ENCODE results near the gene KCNT2. TPM values are rescaled to one million over a fixed set of nuclear protein-coding genes. Genes with fewer than 3 reads are reported as not detected.

The KCNT2 gene
- total and polyA plus RNA-seq, 2 donors (not counting 3 experiments of a cell fraction or from before 2014, with no cell fraction given) = 0.46 to 1.6 TPM

GRCh38 chr1:196449460-196449859 lies 158.8 kb downstream of the KCNT2 start:
- BruUV-seq (replicated peaks) = no TSS peak
- Histone ChIP-seq H3K9me3 (replicated peaks; ENCODE audit: control insufficient read depth, insufficient read depth, low read length) (no peaks in the 10 kb centered on the region), H3K4me1 (ENCODE audit: control insufficient read depth, extremely low read depth, insufficient read depth, low read length) (no peaks in the 10 kb centered on the region), H3K4me3 (replicated peaks in 1 of 3; ENCODE audit: insufficient read depth in 1 of 3, low read depth in 1 of 3, low read length in 3 of 3) (no peak overlapping the region), H4K20me1 (replicated peaks; ENCODE audit: control insufficient read depth, extremely low read depth, insufficient read depth, low read length) (no peaks in the 10 kb centered on the region), H3K27me3 (ENCODE audit: control insufficient read depth in 2 of 2, insufficient read depth in 2 of 2, low read length in 2 of 2) (no peaks in the 10 kb centered on the region), H3K9ac (replicated peaks; ENCODE audit: extremely low read depth, insufficient read depth, low read length) (no peak overlapping the region), H3K27ac (ENCODE audit: insufficient read depth, low read depth, low read length) (no peak overlapping the region), H3K79me2 (ENCODE audit: control insufficient read depth, insufficient read depth, low read length) (no peaks in the 10 kb centered on the region), H3K4me2 (ENCODE audit: insufficient read depth, low read length) (no peak overlapping the region), H2AFZ (ENCODE audit: low read depth, low read length) (no peak overlapping the region), H3K9me1 (replicated peaks; ENCODE audit: control insufficient read depth, extremely low read depth, insufficient read depth, low read length) (no peaks in the 10 kb centered on the region), H3K36me3 (ENCODE audit: control insufficient read depth in 2 of 2, extremely low read depth in 1 of 2, insufficient read depth in 2 of 2, low read length in 2 of 2) (no peaks in the 10 kb centered on the region)
- dilution Hi-C loops (cut with MboI; ENCODE audit: extremely low pct_ligation_motif_present, low sequenced_read_pairs) = no loop called here
- ChIA-PET POLR2A (no interaction called here), CTCF (no interaction called here)
- TF ChIP-seq MYC (IDR thresholded peaks at IDR 0.05; ENCODE audit: low read depth, low read length) = no peak
- no peak for TF ChIP-seq GATA2 (IDR thresholded peaks at IDR 0.05; ENCODE audit: insufficient read depth, insufficient read length, low read depth, low read length)
- no peak for TF ChIP-seq CTCF (IDR thresholded peaks at IDR 0.05; ENCODE audit: extremely low read depth in 1 of 2, insufficient read depth in 1 of 2, low read depth in 1 of 2, low read length in 2 of 2)
- no peak for TF ChIP-seq POLR2A (IDR thresholded peaks at IDR 0.05; ENCODE audit: low read depth, low read length)
- TF ChIP-seq JUN (IDR thresholded peaks at IDR 0.05; ENCODE audit: borderline replicate concordance, insufficient read depth, insufficient read length, low read depth) = no peak
- no peak for TF ChIP-seq EZH2 (IDR thresholded peaks at IDR 0.05; ENCODE audit: borderline replicate concordance, low read depth, low read length, severe bottlenecking)
- TF ChIP-seq FOS (IDR thresholded peaks at IDR 0.05; ENCODE audit: borderline replicate concordance, insufficient read depth, low read length) = no peak
- no peak for TF ChIP-seq POLR2AphosphoS5 (IDR thresholded peaks at IDR 0.05; ENCODE audit: insufficient read depth, low read depth, low read length)
- TF ChIP-seq MAX (IDR thresholded peaks at IDR 0.05; ENCODE audit: insufficient read depth, insufficient read length) = no peak
- intact Hi-C loops (cut with micrococcal nuclease) = no loop called here
- DNase-seq (ENCODE audit: low read depth, low spot score) = no peak
- no peak for FAIRE-seq
